IMR-90 (cell line): Measurements from ENCODE around the gene CLEC16A.

Experiments
- CEBPB ChIP-seq: IDR thresholded peaks from 2 replicates; pipeline ENCODE4 v1.6.1; 2012; ENCODE audit warnings: low read depth, low read length, improper control_type of control experiment
- CHD1 ChIP-seq: IDR thresholded peaks from 2 replicates; pipeline ENCODE4 v1.6.1; 2012; ENCODE audit warnings: low read depth, low read length, improper control_type of control experiment
- CTCF ChIP-seq: conservative IDR thresholded peaks from 2 replicates; pipeline ENCODE4 v1.5.1; 2012; ENCODE audit warnings: mild to moderate bottlenecking, low read depth, low read length, improper control_type of control experiment
- MAFK ChIP-seq: IDR thresholded peaks from 2 replicates; pipeline ENCODE4 v1.6.1; 2012; ENCODE audit warnings: low read depth, low read length, improper control_type of control experiment
- MAZ ChIP-seq: IDR thresholded peaks from 2 replicates; pipeline ENCODE4 v1.6.1; 2012; ENCODE audit warnings: low read depth, mild to moderate bottlenecking, low read length, improper control_type of control experiment, moderate library complexity, borderline replicate concordance
- MXI1 ChIP-seq: IDR thresholded peaks from 2 replicates; pipeline ENCODE4 v1.6.1; 2012; ENCODE audit warnings: low read depth, mild to moderate bottlenecking, low read length, moderate library complexity, borderline replicate concordance
- POLR2A ChIP-seq: IDR thresholded peaks from 2 replicates; pipeline ENCODE4 v1.6.1; 2012; ENCODE audit warnings: mild to moderate bottlenecking, low read depth, low read length
- RAD21 ChIP-seq: IDR thresholded peaks from 2 replicates; pipeline ENCODE4 v1.6.1; 2012; ENCODE audit warnings: low read length, improper control_type of control experiment
- RCOR1 ChIP-seq: IDR thresholded peaks from 2 replicates; pipeline ENCODE4 v1.6.1; 2012; ENCODE audit warnings: mild to moderate bottlenecking, low read length, improper control_type of control experiment; ENCODE audit not compliant: insufficient replicate concordance
- SMC3 ChIP-seq: fragments of 150-350 bp; IDR thresholded peaks from 2 replicates; pipeline ENCODE4 v1.6.1; 2016; ENCODE audit warnings: low read depth, mild to moderate bottlenecking, antibody characterized with exemption, low read length, moderate library complexity
- USF2 ChIP-seq: fragments of 150-350 bp; IDR thresholded peaks from 2 replicates; pipeline ENCODE4 v1.6.1; 2017; ENCODE audit warnings: mild to moderate bottlenecking, antibody characterized with exemption, low read length, low read depth

GRCh38 chr16:11092788-11093571 lies 148.6 kb downstream of the CLEC16A start:
- no peak for TF ChIP-seq CTCF
- TF ChIP-seq RAD21, result no peak
- no peak for TF ChIP-seq MAZ
- no peak for TF ChIP-seq POLR2A
- no peak for TF ChIP-seq CEBPB
- TF ChIP-seq SMC3, result no peak
- TF ChIP-seq CHD1, result no peak
- no peak for TF ChIP-seq USF2
- TF ChIP-seq MAFK, result no peak
- TF ChIP-seq RCOR1, result no peak
- no peak for TF ChIP-seq MXI1
